HEK293 (cell line): ENCODE data around the gene ITGA11.

Source experiments
- SETDB1 ChIP-seq: IDR thresholded peaks from one replicate; pipeline ENCODE4 v1.6.1; 2017; ENCODE audit warnings: mild to moderate bottlenecking, low read length, moderate library complexity, mixed read lengths; ENCODE audit not compliant: insufficient read length
- TCF7L2 ChIP-seq: IDR thresholded peaks from 2 replicates; pipeline ENCODE4 v1.6.1; 2011; ENCODE audit warnings: low read depth, mild to moderate bottlenecking, inconsistent platforms, low read length, moderate library complexity, borderline replicate concordance
- ZNF138 ChIP-seq: fragments of 450-650 bp; formaldehyde crosslinking; IDR thresholded peaks from 2 replicates; pipeline ENCODE4 v1.5.1; 2016; ENCODE audit warnings: missing biosample characterization, missing genetic modification characterization, borderline replicate concordance
- ZNF23 ChIP-seq: fragments of 450-650 bp; formaldehyde crosslinking; IDR thresholded peaks from 2 replicates; pipeline ENCODE4 v1.5.1; 2016; ENCODE audit warnings: missing biosample characterization, missing genetic modification characterization, borderline replicate concordance
- ZNF302 ChIP-seq: fragments of 450-650 bp; formaldehyde crosslinking; IDR thresholded peaks from 2 replicates; pipeline ENCODE4 v1.5.1; 2016; ENCODE audit warnings: missing biosample characterization, missing genetic modification characterization, low read depth
- ZNF701 ChIP-seq: fragments of 450-650 bp; formaldehyde crosslinking; IDR thresholded peaks from 2 replicates; pipeline ENCODE4 v1.5.1; 2016; ENCODE audit warnings: missing biosample characterization, missing genetic modification characterization
- TF ChIP-seq, protein P1 (sequence below): fragments of 450-650 bp; formaldehyde crosslinking; IDR thresholded peaks from 2 replicates; pipeline ENCODE4 v1.5.1; 2016; ENCODE audit warnings: missing biosample characterization, missing genetic modification characterization
- TF ChIP-seq, protein P2 (sequence below): fragments of 450-650 bp; formaldehyde crosslinking; IDR thresholded peaks from 2 replicates; pipeline ENCODE4 v1.5.1; 2016; ENCODE audit warnings: missing biosample characterization, missing genetic modification characterization, low read depth

DNA sequence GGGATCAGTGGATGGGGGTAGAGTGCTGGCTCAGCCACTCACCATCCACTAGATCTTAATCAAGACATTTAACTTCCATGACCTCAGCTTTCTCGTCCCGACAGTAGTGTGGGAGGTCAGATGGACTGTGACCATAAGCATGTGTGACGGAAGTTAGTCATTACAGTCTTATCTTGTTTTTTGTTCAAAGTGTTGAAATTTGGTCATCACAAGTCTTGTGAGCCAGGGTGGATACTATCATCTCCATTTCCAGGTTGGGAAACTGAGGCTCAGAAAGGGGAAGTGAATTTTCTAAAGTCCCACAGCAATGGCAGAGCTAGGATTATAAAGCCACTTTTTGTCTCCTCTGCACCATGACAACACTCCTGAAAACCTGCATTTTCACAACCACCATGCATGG, 32.0 kb upstream of the ITGA11 start:
- TF ChIP-seq, protein P1, sequence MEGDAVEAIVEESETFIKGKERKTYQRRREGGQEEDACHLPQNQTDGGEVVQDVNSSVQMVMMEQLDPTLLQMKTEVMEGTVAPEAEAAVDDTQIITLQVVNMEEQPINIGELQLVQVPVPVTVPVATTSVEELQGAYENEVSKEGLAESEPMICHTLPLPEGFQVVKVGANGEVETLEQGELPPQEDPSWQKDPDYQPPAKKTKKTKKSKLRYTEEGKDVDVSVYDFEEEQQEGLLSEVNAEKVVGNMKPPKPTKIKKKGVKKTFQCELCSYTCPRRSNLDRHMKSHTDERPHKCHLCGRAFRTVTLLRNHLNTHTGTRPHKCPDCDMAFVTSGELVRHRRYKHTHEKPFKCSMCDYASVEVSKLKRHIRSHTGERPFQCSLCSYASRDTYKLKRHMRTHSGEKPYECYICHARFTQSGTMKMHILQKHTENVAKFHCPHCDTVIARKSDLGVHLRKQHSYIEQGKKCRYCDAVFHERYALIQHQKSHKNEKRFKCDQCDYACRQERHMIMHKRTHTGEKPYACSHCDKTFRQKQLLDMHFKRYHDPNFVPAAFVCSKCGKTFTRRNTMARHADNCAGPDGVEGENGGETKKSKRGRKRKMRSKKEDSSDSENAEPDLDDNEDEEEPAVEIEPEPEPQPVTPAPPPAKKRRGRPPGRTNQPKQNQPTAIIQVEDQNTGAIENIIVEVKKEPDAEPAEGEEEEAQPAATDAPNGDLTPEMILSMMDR (tag by site-specific recombination): no peak
- TF ChIP-seq ZNF23 (no peak), ZNF302 (no peak), TCF7L2 (no peak), SETDB1 (no peak), ZNF701 (no peak), ZNF138 (no peak)
- TF ChIP-seq, protein P2, sequence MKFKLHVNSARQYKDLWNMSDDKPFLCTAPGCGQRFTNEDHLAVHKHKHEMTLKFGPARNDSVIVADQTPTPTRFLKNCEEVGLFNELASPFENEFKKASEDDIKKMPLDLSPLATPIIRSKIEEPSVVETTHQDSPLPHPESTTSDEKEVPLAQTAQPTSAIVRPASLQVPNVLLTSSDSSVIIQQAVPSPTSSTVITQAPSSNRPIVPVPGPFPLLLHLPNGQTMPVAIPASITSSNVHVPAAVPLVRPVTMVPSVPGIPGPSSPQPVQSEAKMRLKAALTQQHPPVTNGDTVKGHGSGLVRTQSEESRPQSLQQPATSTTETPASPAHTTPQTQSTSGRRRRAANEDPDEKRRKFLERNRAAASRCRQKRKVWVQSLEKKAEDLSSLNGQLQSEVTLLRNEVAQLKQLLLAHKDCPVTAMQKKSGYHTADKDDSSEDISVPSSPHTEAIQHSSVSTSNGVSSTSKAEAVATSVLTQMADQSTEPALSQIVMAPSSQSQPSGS (tag by site-specific recombination): no peak
